ENCODE data around the gene KHDC4. TPM values are rescaled to one million over a fixed set of nuclear protein-coding genes. Genes with fewer than 3 reads are reported as not detected.
"Not testable (repeated sequence)": the region's sequence is repeated elsewhere in the genome, so short reads cannot be mapped to it uniquely, and the experiment has no call there.

Gene KHDC4
- total and polyA plus RNA-seq, 2 donors (not counting 1 experiment from before 2014, with no cell fraction given), result 24.6 to 25.4 TPM

DNA sequence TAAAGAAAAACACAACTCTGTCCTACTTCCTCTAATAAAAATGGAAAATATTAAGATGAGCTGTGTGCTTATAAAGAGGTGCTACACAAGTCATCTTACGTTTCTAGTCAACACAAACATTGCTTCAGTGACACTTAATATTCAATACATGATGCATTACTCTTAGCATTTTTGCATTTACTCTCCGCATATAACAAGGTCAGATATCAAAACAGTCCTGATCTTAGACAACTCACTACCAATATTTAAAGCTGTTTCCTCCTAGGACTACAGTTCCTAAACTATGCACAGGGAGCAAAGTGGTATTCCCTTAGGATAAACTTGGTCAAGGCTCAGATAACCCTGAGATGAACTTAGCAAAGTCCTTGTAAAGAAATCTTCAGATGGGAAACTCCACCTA, 35.3 kb downstream of the KHDC4 start:
- Histone ChIP-seq H2AFZ (ENCODE audit: low read length) (no peak overlapping the region), H4K20me1 (ENCODE audit: control insufficient read depth, extremely low read depth, insufficient read depth, low read length) (no peaks in the 10 kb centered on the region), H3K27me3 (ENCODE audit: control insufficient read depth, insufficient read depth, low read length) (no peaks in the 10 kb centered on the region), H3K27ac (ENCODE audit: insufficient read depth, low read length) (no peak overlapping the region), H3K4me1 (ENCODE audit: control insufficient read depth, extremely low read depth, insufficient read depth, low read length) (peaks cover 1% of the 10 kb centered on the region), H3K4me2 (ENCODE audit: extremely low read depth, insufficient read depth, low read length) (no peak overlapping the region), H3K79me2 (ENCODE audit: control insufficient read depth, insufficient read depth, low read length) (no peaks in the 10 kb centered on the region), H3K36me3 (ENCODE audit: control insufficient read depth, insufficient read depth, low read length) (peaks cover 13% of the 10 kb centered on the region), H3K9ac (ENCODE audit: insufficient read depth, low read length) (no peak overlapping the region), H3K4me3 (replicated peaks in 1 of 4; ENCODE audit: control extremely low read depth in 1 of 4, insufficient read depth in 1 of 4, low read depth in 3 of 4, low read length in 4 of 4) (no peak overlapping the region), H3K9me3 (ENCODE audit: control insufficient read depth, insufficient read depth, low read depth, low read length) (no peaks in the 10 kb centered on the region)
- no peak for DNase-seq (ENCODE audit: low read depth in 2 of 2)
- TF ChIP-seq, protein P1, sequence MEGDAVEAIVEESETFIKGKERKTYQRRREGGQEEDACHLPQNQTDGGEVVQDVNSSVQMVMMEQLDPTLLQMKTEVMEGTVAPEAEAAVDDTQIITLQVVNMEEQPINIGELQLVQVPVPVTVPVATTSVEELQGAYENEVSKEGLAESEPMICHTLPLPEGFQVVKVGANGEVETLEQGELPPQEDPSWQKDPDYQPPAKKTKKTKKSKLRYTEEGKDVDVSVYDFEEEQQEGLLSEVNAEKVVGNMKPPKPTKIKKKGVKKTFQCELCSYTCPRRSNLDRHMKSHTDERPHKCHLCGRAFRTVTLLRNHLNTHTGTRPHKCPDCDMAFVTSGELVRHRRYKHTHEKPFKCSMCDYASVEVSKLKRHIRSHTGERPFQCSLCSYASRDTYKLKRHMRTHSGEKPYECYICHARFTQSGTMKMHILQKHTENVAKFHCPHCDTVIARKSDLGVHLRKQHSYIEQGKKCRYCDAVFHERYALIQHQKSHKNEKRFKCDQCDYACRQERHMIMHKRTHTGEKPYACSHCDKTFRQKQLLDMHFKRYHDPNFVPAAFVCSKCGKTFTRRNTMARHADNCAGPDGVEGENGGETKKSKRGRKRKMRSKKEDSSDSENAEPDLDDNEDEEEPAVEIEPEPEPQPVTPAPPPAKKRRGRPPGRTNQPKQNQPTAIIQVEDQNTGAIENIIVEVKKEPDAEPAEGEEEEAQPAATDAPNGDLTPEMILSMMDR (conservative IDR thresholded peaks at IDR 0.05 in 1 of 2, IDR thresholded peaks at IDR 0.05 in 1 of 2; ENCODE audit: low read depth in 1 of 2, low read length in 2 of 2), result no peak
- no peak for TF ChIP-seq EZH2 (IDR thresholded peaks at IDR 0.05; ENCODE audit: low read length, missing control alignments)

DNA sequence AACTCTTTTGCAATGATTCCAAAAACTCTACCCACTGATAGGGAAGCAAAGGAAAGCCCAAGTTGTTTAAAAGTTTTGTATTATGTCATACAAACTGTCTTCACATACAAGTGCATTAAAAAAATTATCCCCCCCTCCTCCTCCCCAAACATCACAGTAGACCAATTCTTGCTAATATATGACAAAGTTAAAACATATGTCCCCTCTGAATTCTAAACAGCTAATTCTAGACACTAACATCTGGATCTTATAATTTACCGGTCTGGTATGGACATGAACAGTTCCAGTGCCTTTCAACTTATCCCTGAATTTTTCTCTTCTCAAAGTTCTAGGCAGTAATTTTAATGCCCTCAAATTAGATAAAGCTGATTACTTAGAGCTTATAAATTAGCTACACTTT, 36.5 kb downstream of the KHDC4 start:
- H3K9me3 ChIP-seq (ENCODE audit: control insufficient read depth, insufficient read depth, low read depth, low read length), result no peaks in the 10 kb centered on the region
- H4K20me1 ChIP-seq (ENCODE audit: control insufficient read depth, extremely low read depth, insufficient read depth, low read length), result no peaks in the 10 kb centered on the region
- no peak for DNase-seq (ENCODE audit: low read depth in 2 of 2)
- H3K27me3 ChIP-seq (ENCODE audit: control insufficient read depth, insufficient read depth, low read length), result no peaks in the 10 kb centered on the region
- H2AFZ ChIP-seq (ENCODE audit: low read length), result no peak overlapping the region
- no peak overlapping the region for H3K4me3 ChIP-seq (replicated peaks in 1 of 4; ENCODE audit: control extremely low read depth in 1 of 4, insufficient read depth in 1 of 4, low read depth in 3 of 4, low read length in 4 of 4)
- H3K79me2 ChIP-seq (ENCODE audit: control insufficient read depth, insufficient read depth, low read length), result no peaks in the 10 kb centered on the region
- peaks cover 13% of the 10 kb centered on the region for H3K36me3 ChIP-seq (ENCODE audit: control insufficient read depth, insufficient read depth, low read length)
- no peak for TF ChIP-seq EZH2 (IDR thresholded peaks at IDR 0.05; ENCODE audit: low read length, missing control alignments)
- TF ChIP-seq, protein P1 (conservative IDR thresholded peaks at IDR 0.05 in 1 of 2, IDR thresholded peaks at IDR 0.05 in 1 of 2; ENCODE audit: low read depth in 1 of 2, low read length in 2 of 2), result no peak
- H3K9ac ChIP-seq (ENCODE audit: insufficient read depth, low read length), result no peak overlapping the region
- peaks cover 10% of the 10 kb centered on the region for H3K4me1 ChIP-seq (ENCODE audit: control insufficient read depth, extremely low read depth, insufficient read depth, low read length)
- no peak overlapping the region for H3K27ac ChIP-seq (ENCODE audit: insufficient read depth, low read length)
- H3K4me2 ChIP-seq (ENCODE audit: extremely low read depth, insufficient read depth, low read length), result no peak overlapping the region

DNA sequence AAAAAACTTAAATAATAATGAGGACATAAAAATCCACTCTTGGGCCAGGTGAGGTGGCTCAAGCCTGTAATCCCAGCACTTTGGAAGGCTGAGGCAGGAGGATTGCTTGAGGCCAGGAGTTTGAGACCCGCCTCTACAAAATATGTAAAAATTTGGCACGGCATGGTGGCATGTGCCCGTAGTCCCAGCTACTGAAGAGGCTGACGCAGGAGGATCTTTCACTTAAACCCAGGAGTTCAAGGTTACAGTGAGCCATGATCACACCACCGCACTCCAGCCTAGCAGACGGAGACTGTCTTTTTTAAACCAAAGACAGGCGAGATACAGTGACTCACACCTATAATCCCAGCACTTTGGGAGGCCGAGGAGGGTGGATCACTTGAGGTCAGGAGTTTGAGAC, 37.7 kb downstream of the KHDC4 start:
- H3K9me3 ChIP-seq (ENCODE audit: control insufficient read depth, insufficient read depth, low read depth, low read length); DNase-seq (ENCODE audit: low read depth in 2 of 2); H3K4me2 ChIP-seq (ENCODE audit: extremely low read depth, insufficient read depth, low read length); H2AFZ ChIP-seq (ENCODE audit: low read length); H3K4me3 ChIP-seq (replicated peaks in 1 of 4; ENCODE audit: control extremely low read depth in 1 of 4, insufficient read depth in 1 of 4, low read depth in 3 of 4, low read length in 4 of 4); H3K27me3 ChIP-seq (ENCODE audit: control insufficient read depth, insufficient read depth, low read length); H3K79me2 ChIP-seq (ENCODE audit: control insufficient read depth, insufficient read depth, low read length); H3K9ac ChIP-seq (ENCODE audit: insufficient read depth, low read length); H3K27ac ChIP-seq (ENCODE audit: insufficient read depth, low read length); H4K20me1 ChIP-seq (ENCODE audit: control insufficient read depth, extremely low read depth, insufficient read depth, low read length): not testable (repeated sequence)
- Histone ChIP-seq H3K4me1 (ENCODE audit: control insufficient read depth, extremely low read depth, insufficient read depth, low read length) (peaks cover 14% of the 10 kb centered on the region), H3K36me3 (ENCODE audit: control insufficient read depth, insufficient read depth, low read length) (peaks cover 13% of the 10 kb centered on the region)

DNA sequence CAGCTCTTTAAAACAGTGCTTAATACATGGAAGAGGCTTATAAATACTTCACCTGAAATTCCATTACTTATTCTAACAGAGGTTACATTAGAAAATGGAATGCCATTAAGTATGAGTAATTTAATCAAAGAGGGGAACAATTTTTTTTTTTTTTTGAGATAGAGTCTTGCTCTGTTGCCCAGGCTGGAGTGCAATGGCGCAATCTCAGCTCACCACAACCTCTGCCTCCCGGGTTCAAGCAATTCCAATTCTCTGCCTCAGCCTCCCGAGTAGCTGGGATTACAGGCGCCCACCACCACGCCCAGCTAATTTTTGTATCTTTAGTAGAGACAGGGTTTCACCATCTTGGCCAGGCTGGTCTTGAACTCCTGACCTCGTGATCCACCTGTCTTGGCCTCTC, 38.6 kb downstream of the KHDC4 start:
- peaks cover 14% of the 10 kb centered on the region for H3K4me1 ChIP-seq (ENCODE audit: control insufficient read depth, extremely low read depth, insufficient read depth, low read length)
- not testable (repeated sequence) for H3K79me2 ChIP-seq (ENCODE audit: control insufficient read depth, insufficient read depth, low read length); DNase-seq (ENCODE audit: low read depth in 2 of 2); H2AFZ ChIP-seq (ENCODE audit: low read length); H3K4me2 ChIP-seq (ENCODE audit: extremely low read depth, insufficient read depth, low read length); H3K27me3 ChIP-seq (ENCODE audit: control insufficient read depth, insufficient read depth, low read length); H3K9me3 ChIP-seq (ENCODE audit: control insufficient read depth, insufficient read depth, low read depth, low read length); H3K36me3 ChIP-seq (ENCODE audit: control insufficient read depth, insufficient read depth, low read length); H3K4me3 ChIP-seq (replicated peaks in 1 of 4; ENCODE audit: control extremely low read depth in 1 of 4, insufficient read depth in 1 of 4, low read depth in 3 of 4, low read length in 4 of 4); H3K9ac ChIP-seq (ENCODE audit: insufficient read depth, low read length); H3K27ac ChIP-seq (ENCODE audit: insufficient read depth, low read length); H4K20me1 ChIP-seq (ENCODE audit: control insufficient read depth, extremely low read depth, insufficient read depth, low read length)
